Measurements from ENCODE around the gene LETM1.
"Not testable (repeated sequence)": the region's sequence is repeated elsewhere in the genome, so short reads cannot be mapped to it uniquely, and the experiment has no call there.

The LETM1 gene

GRCh38 chr4:1851160-1851559 lies 4.8 kb downstream of the LETM1 start:
- no peak for DNase-seq

- DNase-seq = no peak
These were observed 5.7 kb downstream of the LETM1 start for GRCh38 chr4:1850276-1850675.

- no peak for DNase-seq
These were observed 9.4 kb downstream of the LETM1 start for GRCh38 chr4:1846580-1846979.

GRCh38 chr4:1844618-1845017 lies 11.3 kb downstream of the LETM1 start:
- DNase-seq = not testable (repeated sequence)

GRCh38 chr4:1843852-1844251 lies 12.1 kb downstream of the LETM1 start:
- DNase-seq = no peak

GRCh38 chr4:1842993-1843448 lies 12.9 kb downstream of the LETM1 start:
- no peak for DNase-seq

GRCh38 chr4:1842339-1842895 lies 13.5 kb downstream of the LETM1 start:
- no peak for DNase-seq

- no peak for DNase-seq
These were observed 14.1 kb downstream of the LETM1 start for GRCh38 chr4:1841887-1842210.

- DNase-seq = no peak
These were observed 14.6 kb downstream of the LETM1 start for GRCh38 chr4:1841201-1841886.

- DNase-seq = no peak
These were observed 16.7 kb downstream of the LETM1 start for GRCh38 chr4:1839282-1839681.

- no peak for DNase-seq
These were observed 18.9 kb downstream of the LETM1 start for GRCh38 chr4:1837069-1837468.

- no peak for DNase-seq
These were observed 19.3 kb downstream of the LETM1 start for GRCh38 chr4:1836650-1837049.

GRCh38 chr4:1835836-1836235 lies 20.1 kb downstream of the LETM1 start:
- not testable (repeated sequence) for DNase-seq

GRCh38 chr4:1834047-1834775 lies 21.7 kb downstream of the LETM1 start:
- DNase-seq = no peak

- no peak for DNase-seq
These were observed 22.5 kb downstream of the LETM1 start for GRCh38 chr4:1833307-1834046.

- DNase-seq = no peak
These were observed 23.3 kb downstream of the LETM1 start for GRCh38 chr4:1832690-1833089.

- DNase-seq = no peak
These were observed 24.6 kb downstream of the LETM1 start for GRCh38 chr4:1831331-1831730.

GRCh38 chr4:1830642-1831228 lies 25.2 kb downstream of the LETM1 start:
- no peak for DNase-seq

GRCh38 chr4:1830234-1830633 lies 25.7 kb downstream of the LETM1 start:
- no peak for DNase-seq

GRCh38 chr4:1826531-1827350 lies 29.2 kb downstream of the LETM1 start:
- no peak for DNase-seq

- DNase-seq = no peak
These were observed 30.6 kb downstream of the LETM1 start for GRCh38 chr4:1825326-1825725.

GRCh38 chr4:1824746-1825145 lies 31.2 kb downstream of the LETM1 start:
- DNase-seq = no peak

All from NCI-H146 (cell line).